Nephron progenitor cell (in vitro differentiated cells): ENCODE results near the gene GLRX2.

Source experiments
- DNase-seq: peaks from one replicate; pipeline ENCODE4 v3.0.0; 2021
- H3K27ac Mint-ChIP-seq: 2 replicates; pipeline ENCODE4 v1.8.0; 2021; ENCODE audit warnings: mild to moderate bottlenecking, moderate library complexity, mixed read lengths
- H3K27me3 Mint-ChIP-seq: 2 replicates; pipeline ENCODE4 v1.8.0; 2021; ENCODE audit warnings: mild to moderate bottlenecking, low read depth, mixed read lengths; ENCODE audit not compliant: poor library complexity
- H3K36me3 Mint-ChIP-seq: 2 replicates; pipeline ENCODE4 v1.8.0; 2021; ENCODE audit warnings: low read depth, mixed read lengths
- H3K4me1 Mint-ChIP-seq: 2 replicates; pipeline ENCODE4 v1.8.0; 2021; ENCODE audit warnings: mixed read lengths
- H3K4me3 Mint-ChIP-seq: 2 replicates; pipeline ENCODE4 v1.8.0; 2021; ENCODE audit warnings: mild to moderate bottlenecking, moderate library complexity, mixed read lengths
- H3K9me3 Mint-ChIP-seq: 2 replicates; pipeline ENCODE4 v1.8.0; 2021; ENCODE audit warnings: mild to moderate bottlenecking, moderate library complexity, mixed read lengths
- CTCF ChIP-seq: fragments of 200-600 bp; sonication (generic); IDR thresholded peaks from 2 replicates; pipeline ENCODE4 v1.5.0; 2021; ENCODE audit warnings: antibody characterized with exemption

GLRX2 gene

GRCh38 chr1:193069748-193070385 is 35.3 kb downstream of the GLRX2 start:
- Mint-ChIP-seq H3K27me3 (no peaks in the 10 kb centered on the region), H3K9me3 (peaks cover 4% of the 10 kb centered on the region), H3K4me3 (no peak overlapping the region), H3K27ac (peak overlapping the region; percentile 15), H3K4me1 (peaks cover 15% of the 10 kb centered on the region), H3K36me3 (peaks cover 57% of the 10 kb centered on the region)
- no peak for DNase-seq
- TF ChIP-seq CTCF = peak; percentile 35

GRCh38 chr1:193068013-193068412 is 37.2 kb downstream of the GLRX2 start:
- Mint-ChIP-seq H3K4me1 (peaks cover 20% of the 10 kb centered on the region), H3K36me3 (peaks cover 52% of the 10 kb centered on the region)
- DNase-seq = no peak

GRCh38 chr1:193066606-193067005 is 38.6 kb downstream of the GLRX2 start:
- peaks cover 13% of the 10 kb centered on the region for H3K9me3 Mint-ChIP-seq
- no peak overlapping the region for H3K27ac Mint-ChIP-seq
- DNase-seq = no peak
- peaks cover 51% of the 10 kb centered on the region for H3K36me3 Mint-ChIP-seq
- H3K4me1 Mint-ChIP-seq = peaks cover 20% of the 10 kb centered on the region
- H3K27me3 Mint-ChIP-seq = no peaks in the 10 kb centered on the region
- no peak for TF ChIP-seq CTCF
- no peak overlapping the region for H3K4me3 Mint-ChIP-seq

More at GRCh38 chr1:193068013-193068412, 37.2 kb downstream of the GLRX2 start:
- Mint-ChIP-seq H3K27ac (peak overlapping the region; percentile 90), H3K27me3 (no peaks in the 10 kb centered on the region), H3K9me3 (peaks cover 10% of the 10 kb centered on the region), H3K4me3 (no peak overlapping the region)
- no peak for TF ChIP-seq CTCF

GRCh38 chr1:193065954-193066353 is 39.3 kb downstream of the GLRX2 start:
- TF ChIP-seq CTCF = no peak
- no peaks in the 10 kb centered on the region for H3K27me3 Mint-ChIP-seq
- no peak overlapping the region for H3K27ac Mint-ChIP-seq
- peaks cover 51% of the 10 kb centered on the region for H3K36me3 Mint-ChIP-seq
- no peak overlapping the region for H3K4me3 Mint-ChIP-seq
- H3K9me3 Mint-ChIP-seq = peaks cover 13% of the 10 kb centered on the region
- no peak for DNase-seq
- H3K4me1 Mint-ChIP-seq = peaks cover 22% of the 10 kb centered on the region

- Mint-ChIP-seq H3K9me3 (peaks cover 13% of the 10 kb centered on the region), H3K27me3 (no peaks in the 10 kb centered on the region), H3K36me3 (peaks cover 46% of the 10 kb centered on the region), H3K27ac (no peak overlapping the region), H3K4me3 (peak overlapping the region; percentile 31), H3K4me1 (peaks cover 26% of the 10 kb centered on the region)
- TF ChIP-seq CTCF = no peak
- DNase-seq = no peak
Observed at GRCh38 chr1:193062698-193063463, 42.3 kb downstream of the GLRX2 start.
